ENCODE data around the gene JMJD8. TPM values are rescaled to one million over a fixed set of nuclear protein-coding genes. Genes with fewer than 3 reads are reported as not detected.

Gene JMJD8
- total RNA-seq, 4 donors from 2014 or later = 40.0 to 261 (median 58.6) TPM

GRCh38 chr16:704047-704446 is 19.9 kb upstream of the JMJD8 start:
- Histone ChIP-seq H3K4me3 (no peak overlapping the region), H3K9me3 (no peaks in the 10 kb centered on the region), H3K4me1 (peaks cover 0 to 12% (median 8%) of the 10 kb centered on the region in 4 donors), H3K36me3 (no peaks in the 10 kb centered on the region), H3K27me3 (peaks cover 99% of the 10 kb centered on the region), H3K27ac (no peak overlapping the region)
- TF ChIP-seq EP300 (IDR thresholded peaks at IDR 0.05; ENCODE audit: low read depth) = no peak
- no peak for TF ChIP-seq POLR2A (IDR thresholded peaks at IDR 0.05)
- TF ChIP-seq POLR2AphosphoS5 (IDR thresholded peaks at IDR 0.05) = no peak
- no peak for TF ChIP-seq CTCF (IDR thresholded peaks at IDR 0.05)
- 73% methylated on average over 7 of the region's 7 CpGs; no CpG with 5 or more reads in 1 of the 2 donors for WGBS, 2 donors (ENCODE audit: low coverage in 1 of 2)
- DNase-seq = no peak
- in situ Hi-C loops (cut with MboI; ENCODE audit: low pct_ligation_motif_present in 1 of 4, low pct_unique_long_range_greater_than_20kb in 1 of 4, low sequenced_read_pairs in 3 of 4) = no loop called here
- intact Hi-C loops (cut with DNase I; ENCODE audit: low total_unique reads) = no loop called here

- H3K4me1 ChIP-seq = peaks cover 0 to 12% (median 8%) of the 10 kb centered on the region in 4 donors
- in situ Hi-C loops (cut with MboI; ENCODE audit: low pct_ligation_motif_present in 1 of 4, low pct_unique_long_range_greater_than_20kb in 1 of 4, low sequenced_read_pairs in 3 of 4) = no loop called here
- peaks cover 96% of the 10 kb centered on the region for H3K27me3 ChIP-seq
- no peak overlapping the region for H3K4me3 ChIP-seq
- 69% methylated on average over 12 of the region's 12 CpGs; no CpG with 5 or more reads in 1 of the 2 donors for WGBS, 2 donors (ENCODE audit: low coverage in 1 of 2)
- TF ChIP-seq EP300 (IDR thresholded peaks at IDR 0.05; ENCODE audit: low read depth) = no peak
- intact Hi-C loops (cut with DNase I; ENCODE audit: low total_unique reads) = no loop called here
- H3K27ac ChIP-seq = no peak overlapping the region
- no peaks in the 10 kb centered on the region for H3K9me3 ChIP-seq
- no peak for DNase-seq
- H3K36me3 ChIP-seq = no peaks in the 10 kb centered on the region
These were observed 19.3 kb upstream of the JMJD8 start for GRCh38 chr16:703406-703805.

GRCh38 chr16:702341-702740 is 18.2 kb upstream of the JMJD8 start:
- intact Hi-C loops (cut with DNase I; ENCODE audit: low total_unique reads) = no loop called here
- Histone ChIP-seq H3K36me3 (no peaks in the 10 kb centered on the region), H3K27ac (no peak overlapping the region), H3K4me1 (peaks cover 0 to 12% (median 8%) of the 10 kb centered on the region in 4 donors), H3K9me3 (no peaks in the 10 kb centered on the region), H3K4me3 (no peak overlapping the region), H3K27me3 (peaks cover 89% of the 10 kb centered on the region)
- TF ChIP-seq POLR2AphosphoS5 (IDR thresholded peaks at IDR 0.05) (no peak), CTCF (IDR thresholded peaks at IDR 0.05) (no peak), POLR2A (IDR thresholded peaks at IDR 0.05) (no peak), EP300 (IDR thresholded peaks at IDR 0.05; ENCODE audit: low read depth) (no peak)
- DNase-seq = no peak
- in situ Hi-C loops (cut with MboI; ENCODE audit: low pct_ligation_motif_present in 1 of 4, low pct_unique_long_range_greater_than_20kb in 1 of 4, low sequenced_read_pairs in 3 of 4) = no loop called here
- WGBS, 2 donors (ENCODE audit: low coverage in 1 of 2) = 79 to 85% methylated on average over 10 to 19 of the region's 19 CpGs

GRCh38 chr16:700684-701584 is 16.8 kb upstream of the JMJD8 start:
- TF ChIP-seq EP300 (IDR thresholded peaks at IDR 0.05; ENCODE audit: low read depth) (no peak), POLR2A (IDR thresholded peaks at IDR 0.05) (no peak), POLR2AphosphoS5 (IDR thresholded peaks at IDR 0.05) (no peak), CTCF (IDR thresholded peaks at IDR 0.05) (no peak)
- Histone ChIP-seq H3K4me1 (peaks cover 3 to 14% (median 7%) of the 10 kb centered on the region in 4 donors), H3K4me3 (no peak overlapping the region), H3K36me3 (no peaks in the 10 kb centered on the region), H3K27ac (no peak overlapping the region), H3K9me3 (no peaks in the 10 kb centered on the region), H3K27me3 (peaks cover 82% of the 10 kb centered on the region)
- in situ Hi-C loops (cut with MboI; ENCODE audit: low pct_ligation_motif_present in 1 of 4, low pct_unique_long_range_greater_than_20kb in 1 of 4, low sequenced_read_pairs in 3 of 4) = no loop called here
- 8% methylated on average over 59 of the region's 76 CpGs; no CpG with 5 or more reads in 1 of the 2 donors for WGBS, 2 donors (ENCODE audit: low coverage in 1 of 2)
- intact Hi-C loops (cut with DNase I; ENCODE audit: low total_unique reads) = no loop called here
- no peak for DNase-seq

All from transverse colon (tissue), 4 donors.